GM10266 (cell line): Measurements from ENCODE around the gene SLC6A6.

Source experiments
- DNase-seq: peaks from one replicate; pipeline ENCODE4 v3.0.0; 2012; ENCODE audit errors: extremely low spot score
- TF ChIP-seq, protein P1 (sequence below): IDR thresholded peaks from 2 replicates; pipeline ENCODE4 v1.5.1; 2012; ENCODE audit warnings: mild to moderate bottlenecking, low read depth; ENCODE audit not compliant: control insufficient read depth, insufficient read depth; ENCODE audit errors: missing control alignments

Gene SLC6A6

DNA sequence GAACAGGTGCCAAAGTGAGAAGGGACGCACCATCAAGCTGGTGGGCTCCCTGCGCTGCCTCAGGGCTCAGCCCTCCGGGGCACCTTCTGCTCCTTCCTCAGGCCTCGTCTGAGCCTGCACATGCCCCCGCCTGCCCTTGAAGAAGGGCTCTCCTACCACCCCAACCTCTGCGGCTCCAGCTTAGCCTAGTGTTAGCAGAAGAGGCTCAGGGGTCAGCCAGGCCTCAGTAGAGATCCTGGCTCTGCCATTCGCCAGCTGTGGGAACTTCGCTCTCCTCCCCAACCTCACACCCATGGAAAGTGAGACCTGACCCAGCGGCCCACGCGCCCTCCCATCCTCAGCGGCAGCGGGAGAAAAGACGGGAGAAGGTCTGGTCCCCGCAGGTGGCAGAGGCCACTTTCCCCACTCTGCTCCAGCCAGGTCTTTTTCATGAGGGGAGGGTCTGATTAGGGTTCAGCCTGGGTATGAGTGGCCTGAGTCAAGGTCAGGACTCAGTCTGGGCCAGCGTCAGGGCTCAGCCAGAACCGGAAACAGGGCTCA lies 129.5 kb downstream of the SLC6A6 start:
- DNase-seq = no peak
- TF ChIP-seq, protein P1, sequence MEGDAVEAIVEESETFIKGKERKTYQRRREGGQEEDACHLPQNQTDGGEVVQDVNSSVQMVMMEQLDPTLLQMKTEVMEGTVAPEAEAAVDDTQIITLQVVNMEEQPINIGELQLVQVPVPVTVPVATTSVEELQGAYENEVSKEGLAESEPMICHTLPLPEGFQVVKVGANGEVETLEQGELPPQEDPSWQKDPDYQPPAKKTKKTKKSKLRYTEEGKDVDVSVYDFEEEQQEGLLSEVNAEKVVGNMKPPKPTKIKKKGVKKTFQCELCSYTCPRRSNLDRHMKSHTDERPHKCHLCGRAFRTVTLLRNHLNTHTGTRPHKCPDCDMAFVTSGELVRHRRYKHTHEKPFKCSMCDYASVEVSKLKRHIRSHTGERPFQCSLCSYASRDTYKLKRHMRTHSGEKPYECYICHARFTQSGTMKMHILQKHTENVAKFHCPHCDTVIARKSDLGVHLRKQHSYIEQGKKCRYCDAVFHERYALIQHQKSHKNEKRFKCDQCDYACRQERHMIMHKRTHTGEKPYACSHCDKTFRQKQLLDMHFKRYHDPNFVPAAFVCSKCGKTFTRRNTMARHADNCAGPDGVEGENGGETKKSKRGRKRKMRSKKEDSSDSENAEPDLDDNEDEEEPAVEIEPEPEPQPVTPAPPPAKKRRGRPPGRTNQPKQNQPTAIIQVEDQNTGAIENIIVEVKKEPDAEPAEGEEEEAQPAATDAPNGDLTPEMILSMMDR = no peak

DNA sequence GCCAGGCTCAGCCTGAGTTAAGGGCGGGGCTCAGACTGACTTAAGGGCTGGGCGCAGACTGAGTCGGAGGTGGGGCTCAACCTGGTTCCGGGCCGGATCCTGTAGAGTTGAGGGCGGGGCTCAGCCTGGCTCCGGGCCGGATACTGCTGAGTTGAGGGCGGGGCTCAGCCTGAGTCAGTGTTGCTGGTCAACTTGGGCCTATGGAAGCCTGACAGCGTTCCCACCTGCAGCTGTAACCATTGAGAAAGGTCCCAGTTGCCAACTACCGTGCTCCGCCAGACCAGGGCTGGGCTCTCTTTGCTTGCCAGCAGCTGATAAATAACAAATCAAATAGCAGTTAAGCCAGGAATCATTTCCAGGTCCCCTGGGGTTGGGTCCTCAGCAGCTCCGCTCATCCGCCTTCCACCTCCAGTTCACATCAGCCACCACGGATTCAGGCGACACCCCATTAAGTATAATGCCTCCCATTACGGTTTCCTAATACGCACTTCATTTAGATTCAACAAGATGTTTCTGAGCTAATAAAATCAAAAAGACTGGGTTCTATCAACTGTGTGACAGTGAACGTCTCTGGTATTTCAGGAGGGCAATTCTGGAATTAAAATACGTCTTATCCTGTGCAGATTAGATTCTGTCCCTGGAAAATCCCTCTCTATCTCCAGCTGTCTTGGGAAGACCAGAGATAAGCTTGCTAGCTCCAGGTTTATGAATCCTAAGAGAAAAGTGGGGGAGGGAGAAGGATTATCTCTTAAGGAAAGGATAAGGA lies 130.5 kb downstream of the SLC6A6 start:
- no peak for DNase-seq
- TF ChIP-seq, protein P1 = no peak

DNA sequence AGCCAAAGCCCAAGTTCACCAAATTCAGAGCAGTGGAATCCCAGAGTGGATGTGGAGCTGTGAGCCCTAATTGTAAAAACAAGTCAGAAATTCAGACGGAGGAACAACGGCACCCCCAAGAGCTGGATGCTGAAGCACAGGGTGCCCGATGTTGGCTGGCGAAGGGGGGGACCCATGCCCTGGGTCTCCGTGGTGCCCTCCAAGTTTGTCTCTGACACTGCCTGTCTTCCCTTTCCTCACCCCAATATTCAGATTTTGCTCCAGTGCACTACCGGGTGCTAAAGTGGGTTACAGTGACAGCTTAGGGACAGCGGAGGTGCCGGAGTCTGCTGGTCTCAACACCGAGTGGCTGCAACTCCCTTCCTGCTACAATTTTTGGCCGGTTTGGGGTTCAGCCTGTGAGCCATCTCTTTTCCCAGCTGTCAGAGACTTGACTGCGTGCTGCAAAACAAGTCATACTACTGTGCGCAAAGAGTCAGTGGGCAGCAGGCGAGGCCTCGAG lies 131.1 kb downstream of the SLC6A6 start:
- no peak for DNase-seq
- TF ChIP-seq, protein P1 = no peak

DNA sequence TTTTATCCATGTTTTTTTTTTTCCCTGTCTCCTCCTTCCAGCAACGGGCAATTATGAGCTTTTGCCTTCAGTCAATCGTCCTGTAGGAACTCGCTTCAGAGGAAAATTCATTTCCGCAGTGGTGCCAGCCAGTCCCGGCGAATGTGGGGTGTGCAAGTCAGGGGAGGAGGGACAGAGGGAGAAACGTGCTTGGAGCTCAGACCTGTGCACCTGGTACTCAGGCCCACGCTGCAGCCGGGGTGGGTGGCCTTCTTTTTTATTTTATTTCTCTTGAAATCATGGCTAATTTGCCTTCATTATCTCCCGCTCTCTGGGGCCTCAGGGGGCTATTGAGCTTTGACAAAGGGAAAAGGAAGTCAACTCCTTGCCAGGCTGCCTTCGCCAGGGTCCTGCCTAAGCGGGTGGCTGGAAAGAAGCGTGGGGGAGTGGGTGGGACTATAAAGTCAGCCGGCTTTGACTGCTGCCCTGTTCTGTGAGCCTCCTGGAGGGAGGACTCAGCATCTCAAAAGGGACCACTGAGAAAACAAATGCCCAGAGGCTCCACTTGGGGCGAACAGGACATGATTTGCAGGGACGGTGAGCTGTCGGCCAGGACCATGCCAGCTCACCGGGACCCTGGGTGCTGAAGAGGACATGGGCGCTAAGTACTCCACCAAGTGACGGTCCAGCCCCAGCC lies 132.2 kb downstream of the SLC6A6 start:
- TF ChIP-seq, protein P1 = no peak

DNA sequence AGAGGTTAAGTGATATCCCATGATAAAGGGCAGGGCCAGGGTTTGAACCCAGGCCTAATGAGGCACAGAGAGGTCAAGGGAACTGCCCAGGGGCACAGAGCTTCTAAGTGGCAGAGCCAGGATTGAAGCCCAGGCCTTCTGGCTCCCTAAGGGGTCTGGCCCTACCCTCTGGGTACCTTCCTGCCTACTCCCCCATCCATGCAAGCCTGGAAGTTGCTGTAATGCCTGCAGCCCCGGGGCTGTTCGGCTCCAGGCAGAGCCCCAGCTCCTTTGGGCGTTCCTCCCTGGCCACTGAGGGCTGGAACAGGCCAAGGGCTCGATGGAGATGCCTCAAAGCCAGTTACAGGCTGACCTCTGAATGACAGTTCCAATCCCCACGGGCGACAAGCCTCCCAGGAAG lies 133.2 kb downstream of the SLC6A6 start:
- no peak for DNase-seq
- TF ChIP-seq, protein P1 = no peak

More for the DNA sequence above, 132.2 kb downstream of the SLC6A6 start:
- DNase-seq = no peak

DNA sequence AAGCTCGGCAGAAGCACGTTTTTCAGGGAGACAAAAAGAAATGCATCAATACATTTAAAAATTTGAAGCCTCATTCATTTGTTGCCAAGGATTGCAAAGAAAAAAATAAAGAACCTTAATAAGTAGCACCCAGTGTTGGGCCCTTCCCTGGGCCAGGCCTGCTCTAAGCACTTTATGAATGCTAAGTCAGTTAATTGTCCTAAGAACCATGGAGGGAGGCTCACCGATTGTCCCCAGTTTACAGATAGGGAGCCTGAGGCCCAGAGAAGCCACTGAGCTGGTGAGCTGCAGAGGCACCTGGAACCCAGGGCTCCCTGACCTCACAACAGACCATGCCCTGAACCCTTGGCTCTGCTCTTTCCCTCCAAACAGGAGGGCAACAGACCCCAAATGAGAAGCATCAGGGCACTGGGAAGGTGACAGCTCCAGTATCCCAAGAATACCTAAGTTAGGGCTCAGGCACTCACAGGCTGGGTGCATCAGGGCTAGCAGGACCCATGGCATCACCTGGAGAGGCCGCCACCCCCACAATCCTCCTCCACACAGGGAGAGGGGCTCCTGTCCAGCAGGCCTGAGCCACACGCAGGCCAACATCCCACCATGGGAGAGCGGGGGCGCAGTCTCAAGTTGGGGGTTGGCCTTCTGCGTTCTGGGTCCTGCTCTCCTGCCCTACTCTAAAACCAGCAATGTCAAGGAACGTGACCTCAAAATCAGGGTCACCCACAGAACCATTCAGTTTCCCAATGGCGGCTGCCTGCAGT lies 133.8 kb downstream of the SLC6A6 start:
- TF ChIP-seq, protein P1 = no peak
- no peak for DNase-seq
